SK-N-SH (cell line): ENCODE data around the gene SUMO2. TPM values are rescaled to one million over a fixed set of nuclear protein-coding genes. Genes with fewer than 3 reads are reported as not detected.

Source experiments
- CTCF ChIA-PET: fragments of 300-600, 350-600 bp; formaldehyde crosslinking; extraction: SDS; loops from one replicate; lab custom pipeline; 2021; lab: Yijun Ruan, JAX
- POLR2A ChIA-PET: fragments of 350-600 bp; sonication (Branson Sonifier 250); formaldehyde crosslinking; extraction: SDS; loops from one replicate; lab custom pipeline; 2020; ENCODE audit warnings: antibody characterized with exemption, inconsistent platforms; lab: Yijun Ruan, JAX
- DNase-seq: peaks from one replicate; pipeline ENCODE4 v3.0.0; 2012
- H2AFZ ChIP-seq: fragments of 200-600 bp; sonication (generic); 2 replicates; pipeline ENCODE4 v1.8.1; 2016; ENCODE audit warnings: antibody characterized with exemption, mild to moderate bottlenecking, low read depth
- H3F3A ChIP-seq: fragments of 200-600 bp; sonication (generic); replicated peaks from 2 replicates; pipeline ENCODE3; 2016; ENCODE audit warnings: antibody characterized with exemption, mild to moderate bottlenecking; ENCODE audit not compliant: insufficient read depth
- H3K27ac ChIP-seq, 2 experiments: fragments of 200-500 bp in 1 of 2; fragments of 200-600 bp in 1 of 2; sonication (Bioruptor generic) in 1 of 2; sonication (generic), shearing (Covaris generic) in 1 of 2; 2 replicates each; pipeline versions ENCODE4 v1.5.1 to v1.6.1; 2014 to 2016; ENCODE audit warnings: low read depth in 2 of 2, inconsistent platforms in 1 of 2, low read length in 1 of 2, mild to moderate bottlenecking in 1 of 2, mixed read lengths in 1 of 2
- H3K27me3 ChIP-seq: fragments of 200-600 bp; sonication (generic), shearing (Covaris generic); 2 replicates; pipeline ENCODE4 v1.6.1; 2016; ENCODE audit warnings: mixed run types; ENCODE audit not compliant: insufficient read depth
- H3K36me3 ChIP-seq, 2 experiments: fragments of 200-500 bp in 1 of 2; fragments of 200-600 bp in 1 of 2; sonication (Bioruptor generic) in 1 of 2; sonication (generic) in 1 of 2; replicated peaks in 1 of 2; 2 replicates each; pipeline versions ENCODE3 to v1.5.1; 2014 to 2016; ENCODE audit warnings: low read length in 1 of 2, mild to moderate bottlenecking in 1 of 2; ENCODE audit not compliant: insufficient read depth in 2 of 2, control insufficient read depth in 1 of 2
- H3K4me1 ChIP-seq, 2 experiments: fragments of 200-500 bp in 1 of 2; fragments of 200-600 bp in 1 of 2; sonication (Bioruptor generic) in 1 of 2; sonication (generic), shearing (Covaris generic) in 1 of 2; 2 replicates each; pipeline versions ENCODE4 v1.5.1 to v1.6.1; 2014 to 2016; ENCODE audit warnings: low read depth in 1 of 2, low read length in 1 of 2, mixed run types in 1 of 2; ENCODE audit not compliant: insufficient read depth in 2 of 2, control insufficient read depth in 1 of 2
- H3K4me2 ChIP-seq: fragments of 200-600 bp; sonication (generic), shearing (Covaris generic); 2 replicates; pipeline ENCODE4 v1.6.1; 2017; ENCODE audit warnings: mixed run types
- H3K4me3 ChIP-seq, 2 experiments: fragments of 200-500 bp in 1 of 2; fragments of 200-600 bp in 1 of 2; sonication (Bioruptor generic) in 1 of 2; sonication (generic), shearing (Covaris generic) in 1 of 2; 2 replicates each; pipeline versions ENCODE4 v1.5.1 to v1.8.1; 2014 to 2016; ENCODE audit warnings: low read depth in 2 of 2, inconsistent platforms in 1 of 2, low read length in 1 of 2, mild to moderate bottlenecking in 1 of 2, mixed read lengths in 1 of 2, moderate library complexity in 1 of 2
- H3K79me2 ChIP-seq: fragments of 200-600 bp; sonication (generic); 2 replicates; pipeline ENCODE4 v1.8.1; 2017; ENCODE audit warnings: mild to moderate bottlenecking; ENCODE audit not compliant: insufficient read depth
- H3K9ac ChIP-seq: fragments of 200-600 bp; sonication (generic); 2 replicates; pipeline ENCODE4 v1.6.1; 2017; ENCODE audit warnings: mixed run types
- H3K9me2 ChIP-seq: fragments of 200-600 bp; sonication (generic); 2 replicates; pipeline ENCODE4 v1.6.1; 2017; ENCODE audit warnings: mixed run types
- H3K9me3 ChIP-seq: fragments of 200-600 bp; sonication (generic); 2 replicates; pipeline ENCODE4 v1.6.1; 2017; ENCODE audit warnings: mixed run types, mild to moderate bottlenecking, moderate library complexity
- H4K20me1 ChIP-seq: fragments of 200-600 bp; sonication (generic); 2 replicates; pipeline ENCODE4 v1.6.1; 2017; ENCODE audit warnings: mild to moderate bottlenecking, mixed run types; ENCODE audit not compliant: insufficient read depth
- EP300 ChIP-seq, 2 experiments: IDR thresholded peaks; 2 replicates each; pipeline versions ENCODE4 v1.4.0 to v1.6.1; 2012; ENCODE audit warnings: borderline replicate concordance in 1 of 2, low read depth in 1 of 2, low read length in 1 of 2
- FOXM1 ChIP-seq: IDR thresholded peaks from 2 replicates; pipeline ENCODE4 v1.4.0; 2012; ENCODE audit warnings: low read depth, mild to moderate bottlenecking
- GABPA ChIP-seq: IDR thresholded peaks from 2 replicates; pipeline ENCODE4 v1.4.0; 2012; ENCODE audit warnings: low read depth, mild to moderate bottlenecking
- MEF2A ChIP-seq: IDR thresholded peaks from 2 replicates; pipeline ENCODE4 v1.4.0; 2012; ENCODE audit warnings: low read depth, borderline replicate concordance
- MXI1 ChIP-seq: IDR thresholded peaks from 2 replicates; pipeline ENCODE4 v1.6.1; 2012; ENCODE audit warnings: mild to moderate bottlenecking, low read depth, low read length, improper control_type of control experiment
- POLR2AphosphoS5 ChIP-seq: IDR thresholded peaks from 2 replicates; pipeline ENCODE4 v1.6.1; 2012; ENCODE audit warnings: low read depth, low read length
- RCOR1 ChIP-seq: fragments of 150-350 bp; IDR thresholded peaks from 2 replicates; pipeline ENCODE4 v1.6.1; 2017; ENCODE audit warnings: antibody characterized with exemption, low read length
- RFX5 ChIP-seq: IDR thresholded peaks from 2 replicates; pipeline ENCODE4 v1.6.1; 2012; ENCODE audit warnings: mild to moderate bottlenecking, improper control_type of control experiment, low read length
- SIN3A ChIP-seq: IDR thresholded peaks from 2 replicates; pipeline ENCODE4 v1.6.1; 2012; ENCODE audit warnings: low read depth, mild to moderate bottlenecking, low read length, moderate library complexity, borderline replicate concordance
- SMC3 ChIP-seq: IDR thresholded peaks from 2 replicates; pipeline ENCODE4 v1.6.1; 2012; ENCODE audit warnings: low read depth, low read length, improper control_type of control experiment
- TAF1 ChIP-seq: IDR thresholded peaks from 2 replicates; pipeline ENCODE4 v1.6.1; 2012; ENCODE audit warnings: low read depth, mild to moderate bottlenecking, low read length, moderate library complexity, borderline replicate concordance
- TCF12 ChIP-seq: IDR thresholded peaks from 2 replicates; pipeline ENCODE4 v1.4.0; 2012
- TEAD4 ChIP-seq: IDR thresholded peaks from 2 replicates; pipeline ENCODE4 v1.4.0; 2012; ENCODE audit warnings: mild to moderate bottlenecking, borderline replicate concordance; ENCODE audit not compliant: insufficient read depth
- YY1 ChIP-seq: IDR thresholded peaks from 2 replicates; pipeline ENCODE4 v1.4.0; 2012; ENCODE audit warnings: low read depth, mild to moderate bottlenecking
- WGBS: methylation state at CpG from one replicate; pipeline ENCODE4 v1.1.6; 2017; ENCODE audit warnings: low lambda C conversion rate; 5-methylcytosine and 5-hydroxymethylcytosine counted together
- polyA plus RNA-seq, 3 experiments: library from polyadenylated mRNA; depleted of rRNA; stranded (reverse); fragments of >200 nt; gene quantifications; 2 replicates each; pipeline ENCODE4 v1.2.3, GENCODE V29; 2012
- TF ChIP-seq, protein P1 (sequence below): IDR thresholded peaks from 2 replicates; pipeline ENCODE4 v1.4.0; 2012; ENCODE audit warnings: low read depth
- TF ChIP-seq, protein P2 (sequence below): fragments of 150-350 bp; IDR thresholded peaks from 2 replicates; pipeline ENCODE4 v1.6.1; 2017; ENCODE audit warnings: antibody characterized with exemption, low read length, low read depth, borderline replicate concordance
- TF ChIP-seq, protein P3 (sequence below): IDR thresholded peaks from 2 replicates; pipeline ENCODE4 v1.4.0; 2012; ENCODE audit warnings: low read depth, borderline replicate concordance
- TF ChIP-seq, protein P4 (sequence below): fragments of 150-350 bp; IDR thresholded peaks from 2 replicates; pipeline ENCODE4 v1.6.1; 2016; ENCODE audit warnings: mild to moderate bottlenecking, low read depth, low read length

The SUMO2 gene
- polyA plus RNA-seq, 1 of the 3 experiments (the other 2 are of a cell fraction) = 114 TPM

DNA sequence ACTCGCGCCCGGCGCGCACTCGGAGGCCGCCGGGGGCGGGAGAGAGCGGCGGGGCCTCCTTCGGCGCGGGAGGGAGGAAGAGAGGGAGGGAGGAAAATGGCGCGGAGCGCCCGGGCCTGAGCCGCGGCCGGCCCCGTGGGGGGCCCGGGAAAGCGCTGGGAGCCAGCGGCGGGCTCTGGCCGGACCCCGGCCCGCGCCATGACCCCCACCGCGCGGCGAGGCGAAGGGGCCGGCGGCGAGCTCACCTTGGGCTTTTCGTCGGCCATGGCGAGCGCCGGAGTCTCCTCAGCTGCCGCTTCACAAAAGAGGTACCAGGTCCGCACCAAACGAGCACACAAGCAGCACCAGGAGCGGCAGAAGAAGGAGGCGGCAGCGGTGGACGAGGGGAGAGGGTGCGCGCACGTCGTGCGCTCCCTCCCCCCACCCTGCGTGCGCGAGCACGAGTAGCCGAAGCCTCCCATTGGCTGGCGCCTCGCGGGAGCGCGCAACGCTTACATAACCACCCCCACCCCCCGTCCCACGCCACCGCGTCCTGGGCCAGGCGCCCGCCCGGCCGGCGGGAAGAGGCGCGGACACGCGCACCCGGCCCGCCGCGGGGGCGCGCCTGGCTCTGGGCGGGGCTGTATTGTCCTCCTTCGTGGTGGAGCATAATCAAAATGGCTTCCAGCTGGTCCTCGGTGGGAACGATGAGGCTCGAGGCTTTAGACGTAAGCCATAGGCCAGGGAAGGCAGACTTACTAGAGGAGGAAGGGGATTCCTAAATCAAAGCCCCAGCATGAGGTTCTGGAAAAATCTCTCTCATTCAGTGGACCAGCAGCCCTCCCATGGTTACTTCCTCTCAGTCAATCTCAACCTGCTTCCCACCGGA lies at the start of gene SUMO2 (continued):
- TF ChIP-seq TEAD4 (no peak), RFX5 (no peak), EP300 (IDR thresholded peaks at IDR 0.05; ENCODE audit: borderline replicate concordance in 1 of 2, low read depth in 1 of 2, low read length in 1 of 2) (0 out of 4 replicates have a peak, but pooled peaks of 1 of the 2 experiments have one; percentile 17), POLR2AphosphoS5 (peak; percentile 79), FOXM1 (no peak), TCF12 (no peak), GABPA (no peak), MXI1 (peak; percentile 76)
- TF ChIP-seq, protein P1, sequence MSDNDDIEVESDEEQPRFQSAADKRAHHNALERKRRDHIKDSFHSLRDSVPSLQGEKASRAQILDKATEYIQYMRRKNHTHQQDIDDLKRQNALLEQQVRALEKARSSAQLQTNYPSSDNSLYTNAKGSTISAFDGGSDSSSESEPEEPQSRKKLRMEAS = peak; percentile 91
- TF ChIP-seq, protein P2, sequence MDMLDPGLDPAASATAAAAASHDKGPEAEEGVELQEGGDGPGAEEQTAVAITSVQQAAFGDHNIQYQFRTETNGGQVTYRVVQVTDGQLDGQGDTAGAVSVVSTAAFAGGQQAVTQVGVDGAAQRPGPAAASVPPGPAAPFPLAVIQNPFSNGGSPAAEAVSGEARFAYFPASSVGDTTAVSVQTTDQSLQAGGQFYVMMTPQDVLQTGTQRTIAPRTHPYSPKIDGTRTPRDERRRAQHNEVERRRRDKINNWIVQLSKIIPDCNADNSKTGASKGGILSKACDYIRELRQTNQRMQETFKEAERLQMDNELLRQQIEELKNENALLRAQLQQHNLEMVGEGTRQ = no peak
- TF ChIP-seq, protein P3, sequence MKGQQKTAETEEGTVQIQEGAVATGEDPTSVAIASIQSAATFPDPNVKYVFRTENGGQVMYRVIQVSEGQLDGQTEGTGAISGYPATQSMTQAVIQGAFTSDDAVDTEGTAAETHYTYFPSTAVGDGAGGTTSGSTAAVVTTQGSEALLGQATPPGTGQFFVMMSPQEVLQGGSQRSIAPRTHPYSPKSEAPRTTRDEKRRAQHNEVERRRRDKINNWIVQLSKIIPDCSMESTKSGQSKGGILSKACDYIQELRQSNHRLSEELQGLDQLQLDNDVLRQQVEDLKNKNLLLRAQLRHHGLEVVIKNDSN = no peak

DNA sequence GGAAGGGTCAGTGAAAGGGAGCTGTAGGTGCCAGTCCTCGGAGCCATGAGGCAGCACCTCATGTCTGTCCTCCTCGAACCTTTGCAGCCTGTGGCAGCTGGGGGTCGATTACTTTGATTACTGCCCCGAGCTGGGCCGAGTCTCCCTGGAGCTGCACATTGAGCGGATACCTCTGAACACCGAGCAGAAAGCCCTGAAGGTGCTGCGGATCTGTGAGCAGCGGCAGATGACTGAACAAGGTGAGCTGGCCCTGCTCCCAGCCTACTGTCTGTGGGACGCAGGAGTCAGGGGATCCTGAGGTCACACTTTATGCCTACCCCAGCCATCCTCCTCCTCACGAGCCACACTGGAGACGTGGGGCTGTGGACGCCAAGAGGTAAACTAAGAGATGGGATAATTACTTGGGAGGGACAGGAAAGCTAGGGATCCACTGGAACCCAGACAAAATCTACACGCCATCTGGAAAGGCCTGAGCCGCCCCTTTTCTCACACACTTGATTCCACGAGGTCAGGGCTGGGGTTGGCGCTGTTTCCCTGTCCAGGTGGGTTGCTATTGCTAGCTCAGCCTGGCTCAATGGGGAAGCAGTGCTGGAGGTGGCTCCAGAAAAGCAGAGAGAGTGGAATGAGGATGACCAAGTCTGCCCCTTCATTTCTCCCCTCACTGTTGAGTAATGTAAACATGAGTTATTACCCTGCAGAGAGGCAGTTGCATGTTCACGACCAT lies 49.1 kb upstream of the SUMO2 start:
- Histone ChIP-seq H3F3A (peaks cover 18% of the 10 kb centered on the region), H3K9ac (no peak overlapping the region), H3K9me3 (no peaks in the 10 kb centered on the region), H3K36me3 (peaks cover 68 to 69% of the 10 kb centered on the region in 2 experiments), H3K27ac (no peak overlapping the region), H3K79me2 (0 out of 2 replicates have a peak, but pooled peaks cover 7% of the 10 kb centered on the region), H2AFZ (no peak overlapping the region), H4K20me1 (no peaks in the 10 kb centered on the region), H3K4me1 (no peaks in the 10 kb centered on the region), H3K9me2 (no peaks in the 10 kb centered on the region), H3K4me2 (no peak overlapping the region)
- 91% methylated on average over 18 of the region's 18 CpGs for WGBS
- CTCF ChIA-PET = interaction anchor here (1.1 to 11.7 kb wide), 7 partner anchors 8 to 130 kb away, joined by 3 to 136 read pairs (median 4); partner anchors contain the start of gene MIF4GD
- POLR2A ChIA-PET = interaction anchor here (0.6 to 0.9 kb wide), 2 partner anchors 28 to 108 kb away, joined by 3 to 4 read pairs; no protein-coding TSS in a partner anchor
- TF ChIP-seq MXI1 = no peak
- no peak for TF ChIP-seq TAF1
- TF ChIP-seq, protein P4, sequence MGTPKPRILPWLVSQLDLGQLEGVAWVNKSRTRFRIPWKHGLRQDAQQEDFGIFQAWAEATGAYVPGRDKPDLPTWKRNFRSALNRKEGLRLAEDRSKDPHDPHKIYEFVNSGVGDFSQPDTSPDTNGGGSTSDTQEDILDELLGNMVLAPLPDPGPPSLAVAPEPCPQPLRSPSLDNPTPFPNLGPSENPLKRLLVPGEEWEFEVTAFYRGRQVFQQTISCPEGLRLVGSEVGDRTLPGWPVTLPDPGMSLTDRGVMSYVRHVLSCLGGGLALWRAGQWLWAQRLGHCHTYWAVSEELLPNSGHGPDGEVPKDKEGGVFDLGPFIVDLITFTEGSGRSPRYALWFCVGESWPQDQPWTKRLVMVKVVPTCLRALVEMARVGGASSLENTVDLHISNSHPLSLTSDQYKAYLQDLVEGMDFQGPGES = no peak
- no peak for TF ChIP-seq FOXM1
- TF ChIP-seq SIN3A = no peak
- no peak for TF ChIP-seq YY1
- no peak for TF ChIP-seq MEF2A
- TF ChIP-seq TCF12 = no peak
- no peak for TF ChIP-seq GABPA
- TF ChIP-seq RCOR1 = no peak
- no peak for TF ChIP-seq SMC3
- TF ChIP-seq, protein P2 = no peak
- TF ChIP-seq, all 33 proteins: peak for 0
- no peaks in the 10 kb centered on the region for H3K27me3 ChIP-seq
- no peak overlapping the region for H3K4me3 ChIP-seq
- no peak for DNase-seq
